Transverse colon (tissue), 4 donors: Measurements from ENCODE around the gene TLX2. TPM values are rescaled to one million over a fixed set of nuclear protein-coding genes. Genes with fewer than 3 reads are reported as not detected.

Experiments
- DNase-seq: peaks from one replicate; pipeline ENCODE4 v3.0.0-alpha.2; 2019
- H3K27ac ChIP-seq, 4 donors: fragments of 200-600 bp; sonication (generic); 2 replicates each; pipeline ENCODE4 v1.5.1; 2016 to 2018; ENCODE audit warnings: inconsistent platforms in 4 of 4
- H3K27me3 ChIP-seq: fragments of 200-600 bp; sonication (generic); 2 replicates; pipeline ENCODE4 v1.5.1; 2017; ENCODE audit warnings: inconsistent platforms
- H3K36me3 ChIP-seq, 4 donors: fragments of 200-600 bp; sonication (generic); 2 replicates each; pipeline ENCODE4 v1.5.1; 2017 to 2019; ENCODE audit warnings: inconsistent platforms in 4 of 4
- H3K4me1 ChIP-seq, 4 donors: fragments of 200-600 bp; sonication (generic); 2 replicates each; pipeline ENCODE4 v1.5.1; 2017 to 2020; ENCODE audit warnings: inconsistent platforms in 4 of 4
- H3K4me3 ChIP-seq, 4 donors: fragments of 200-600 bp; sonication (generic); 1 replicate in 1 of 4; 2 replicates in 3 of 4; pipeline versions ENCODE4 v1.5.1 to v1.6.1; 2017 to 2019; ENCODE audit warnings: inconsistent platforms in 4 of 4
- H3K9me3 ChIP-seq, 2 donors: fragments of 200-600 bp; sonication (generic); 2 replicates each; pipeline ENCODE4 v1.5.1; 2017 to 2019; ENCODE audit warnings: inconsistent platforms in 2 of 2
- CTCF ChIP-seq, 5 experiments: fragments of 200-600 bp in 3 of 5; fragments of 450-650 bp in 2 of 5; sonication (generic) in 3 of 5; IDR thresholded peaks; 1 replicate in 2 of 5; 2 replicates in 3 of 5; pipeline ENCODE4 v1.5.1; 2016 to 2017; ENCODE audit warnings: antibody characterized with exemption in 5 of 5, inconsistent platforms in 3 of 5, mild to moderate bottlenecking in 2 of 5, moderate library complexity in 1 of 5
- EP300 ChIP-seq: sonication (generic); formaldehyde crosslinking; IDR thresholded peaks from one replicate; pipeline ENCODE4 v1.6.1; 2017; ENCODE audit warnings: antibody characterized with exemption, low read depth
- POLR2A ChIP-seq: fragments of 450-650 bp; IDR thresholded peaks from one replicate; pipeline ENCODE4 v1.6.1; 2016; ENCODE audit warnings: antibody characterized with exemption, mild to moderate bottlenecking, moderate library complexity
- POLR2AphosphoS5 ChIP-seq, 3 donors: sonication (generic); formaldehyde crosslinking; IDR thresholded peaks; one replicate each; pipeline ENCODE4 v1.6.1; 2016; ENCODE audit warnings: antibody characterized with exemption in 3 of 3
- whole genome bisulfite sequencing, 2 donors: methylation state at CpG; one replicate each; pipeline ENCODE4 v1.1.5; 2018; ENCODE audit warnings: low coverage in 1 of 2; 5-methylcytosine and 5-hydroxymethylcytosine counted together
- in situ Hi-C, 4 donors: fragments of 200-750 bp; cut with MboI; loops; one replicate each; pipeline versions ENCODE4 v1.15.0 to v1.15.1; 2017; ENCODE audit warnings: low sequenced_read_pairs in 3 of 4, low pct_ligation_motif_present in 1 of 4, low pct_unique_long_range_greater_than_20kb in 1 of 4
- intact Hi-C: fragments of 100-400 bp; cut with DNase I; formaldehyde crosslinking; loops from one replicate; pipeline ENCODE4 v1.15.1; 2023; ENCODE audit warnings: low total_unique reads
- total RNA-seq, 4 donors: library from RNA; depleted of rRNA; stranded (reverse); fragments of >200 nt; gene quantifications; one replicate each; pipeline ENCODE4 v1.1.0, GENCODE V29; 2016

Gene TLX2
- total RNA-seq, 4 donors from 2014 or later = 0.96 to 2.5 TPM; not detected in 2

GRCh38 chr2:74538881-74539339 lies 24.7 kb downstream of the TLX2 start:
- DNase-seq = no peak
- no peaks in the 10 kb centered on the region for H3K4me1 ChIP-seq
- intact Hi-C loops (no loop called here), in situ Hi-C loops (no loop called here)
- no peaks in the 10 kb centered on the region for H3K27me3 ChIP-seq
- H3K36me3 ChIP-seq = no peaks in the 10 kb centered on the region
- no peaks in the 10 kb centered on the region for H3K9me3 ChIP-seq
- H3K27ac ChIP-seq = no peak overlapping the region
- 61 to 100% methylated on average over 1 to 7 of the region's 7 CpGs for WGBS, 2 donors
- TF ChIP-seq CTCF (IDR thresholded peaks at IDR 0.05) (no peak), POLR2A (no peak), POLR2AphosphoS5 (IDR thresholded peaks at IDR 0.05) (no peak), EP300 (no peak)
- no peak overlapping the region for H3K4me3 ChIP-seq

DNA sequence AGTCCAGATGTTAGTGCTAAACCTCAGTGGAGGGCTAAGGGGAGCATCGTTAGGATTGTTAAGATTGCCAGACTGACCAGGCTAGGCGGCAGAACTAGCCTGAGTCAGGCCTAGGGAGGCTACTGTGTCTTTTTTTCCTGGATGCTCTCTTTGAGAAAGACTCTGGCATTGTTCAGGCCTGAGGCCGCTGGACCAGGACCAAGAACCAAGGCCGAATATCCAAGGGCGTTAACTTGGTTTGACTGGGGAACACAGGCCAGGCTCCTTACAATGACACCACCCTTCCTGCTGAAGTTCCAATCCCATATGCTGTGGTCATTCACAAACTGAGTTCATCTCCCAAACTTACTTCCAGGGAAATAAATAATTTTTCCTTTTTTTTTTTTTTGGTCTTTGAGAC lies 26.0 kb downstream of the TLX2 start:
- Histone ChIP-seq H3K36me3 (no peaks in the 10 kb centered on the region), H3K9me3 (no peaks in the 10 kb centered on the region), H3K27me3 (no peaks in the 10 kb centered on the region), H3K27ac (no peak overlapping the region), H3K4me1 (no peaks in the 10 kb centered on the region), H3K4me3 (no peak overlapping the region)
- intact Hi-C loops = no loop called here
- TF ChIP-seq EP300 (no peak), CTCF (IDR thresholded peaks at IDR 0.05) (no peak), POLR2AphosphoS5 (IDR thresholded peaks at IDR 0.05) (no peak)
- 67% methylated on average over 5 of the region's 5 CpGs; no CpG with 5 or more reads in 1 of the 2 donors for WGBS, 2 donors
- in situ Hi-C loops = no loop called here
- DNase-seq = no peak

GRCh38 chr2:74542978-74543377 lies 28.7 kb downstream of the TLX2 start:
- Histone ChIP-seq H3K27ac (no peak overlapping the region), H3K27me3 (no peaks in the 10 kb centered on the region), H3K4me3 (no peak overlapping the region), H3K4me1 (no peaks in the 10 kb centered on the region), H3K36me3 (no peaks in the 10 kb centered on the region), H3K9me3 (no peaks in the 10 kb centered on the region)
- intact Hi-C loops = no loop called here
- no peak for TF ChIP-seq POLR2AphosphoS5 (IDR thresholded peaks at IDR 0.05)
- TF ChIP-seq CTCF (IDR thresholded peaks at IDR 0.05) = no peak
- TF ChIP-seq POLR2A = no peak
- no peak for TF ChIP-seq EP300
- WGBS, 2 donors = 91 to 100% methylated on average over 1 of the region's 1 CpG
- in situ Hi-C loops = no loop called here
- DNase-seq = no peak

DNA sequence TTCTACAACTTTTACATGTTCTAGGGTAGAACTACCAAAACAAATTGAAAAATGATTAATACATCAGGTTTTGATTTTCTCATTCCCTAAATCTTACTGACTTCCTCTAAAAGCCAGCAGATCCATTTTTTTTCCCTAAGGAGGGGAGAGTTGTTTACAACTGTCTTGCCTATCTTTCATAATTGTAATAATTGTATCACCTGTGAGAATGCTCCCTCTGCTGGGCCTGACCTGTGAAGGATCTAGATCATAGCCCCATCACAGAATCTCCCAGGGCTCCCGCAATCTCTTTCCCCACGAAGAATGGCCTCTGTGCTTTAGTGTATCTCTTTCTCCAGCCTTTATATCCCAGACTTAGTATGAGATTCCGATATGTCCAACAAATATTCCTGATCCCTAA lies 30.4 kb downstream of the TLX2 start:
- no peak for TF ChIP-seq POLR2A
- TF ChIP-seq EP300 = no peak
- peak in 1 of 5 experiments; percentile 13 for TF ChIP-seq CTCF (IDR thresholded peaks at IDR 0.05)
- WGBS, 2 donors = 60 to 71% methylated on average over 1 to 3 of the region's 3 CpGs
- no peaks in the 10 kb centered on the region for H3K9me3 ChIP-seq
- H3K36me3 ChIP-seq = no peaks in the 10 kb centered on the region
- intact Hi-C loops = no loop called here
- DNase-seq = no peak
- peaks cover 6 to 15% (median 9%) of the 10 kb centered on the region in 4 donors for H3K4me1 ChIP-seq
- no peak overlapping the region for H3K27ac ChIP-seq
- no peaks in the 10 kb centered on the region for H3K27me3 ChIP-seq
- no peak overlapping the region for H3K4me3 ChIP-seq
- in situ Hi-C loops = no loop called here
